Ecto neural progenitor cell (in vitro differentiated cells): ENCODE data around the gene OPRM1.

ENCODE experiments used
- DNase-seq: peaks from one replicate; pipeline ENCODE4 v3.0.0-alpha.2; 2018; ENCODE audit warnings: low spot score

The OPRM1 gene

GRCh38 chr6:154086510-154086909, 47.5 kb downstream of the OPRM1 start:
- no peak for DNase-seq

DNA sequence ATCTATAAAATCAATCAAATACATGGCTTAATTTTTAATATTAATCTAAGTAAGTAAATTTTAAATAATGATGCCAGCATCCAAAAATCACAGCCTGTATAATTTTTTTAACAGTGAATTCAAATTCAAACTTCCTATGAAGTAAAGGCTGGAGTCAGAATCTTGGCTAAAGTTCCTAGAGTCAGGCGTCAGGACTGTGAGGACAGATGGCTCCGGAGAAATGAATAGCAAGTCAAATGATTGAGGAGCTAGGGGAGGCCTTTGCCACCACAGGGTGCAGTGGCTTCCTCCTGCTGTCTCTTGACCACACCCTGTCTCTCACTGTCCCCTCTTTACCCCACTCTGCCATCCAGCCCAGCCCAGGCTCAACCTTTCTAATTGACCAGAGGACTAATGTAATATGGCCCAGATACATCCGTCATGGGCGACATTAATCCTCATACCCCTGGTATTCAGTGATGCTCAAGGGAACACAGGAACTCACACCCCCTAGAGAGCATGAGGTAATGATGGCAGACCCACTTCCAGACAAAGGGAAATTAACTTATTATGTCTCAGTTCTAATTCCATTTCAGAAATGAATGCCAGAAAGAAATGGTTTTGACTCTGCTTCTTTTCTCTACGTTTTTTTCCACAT, 53.4 kb downstream of the OPRM1 start:
- no peak for DNase-seq

DNA sequence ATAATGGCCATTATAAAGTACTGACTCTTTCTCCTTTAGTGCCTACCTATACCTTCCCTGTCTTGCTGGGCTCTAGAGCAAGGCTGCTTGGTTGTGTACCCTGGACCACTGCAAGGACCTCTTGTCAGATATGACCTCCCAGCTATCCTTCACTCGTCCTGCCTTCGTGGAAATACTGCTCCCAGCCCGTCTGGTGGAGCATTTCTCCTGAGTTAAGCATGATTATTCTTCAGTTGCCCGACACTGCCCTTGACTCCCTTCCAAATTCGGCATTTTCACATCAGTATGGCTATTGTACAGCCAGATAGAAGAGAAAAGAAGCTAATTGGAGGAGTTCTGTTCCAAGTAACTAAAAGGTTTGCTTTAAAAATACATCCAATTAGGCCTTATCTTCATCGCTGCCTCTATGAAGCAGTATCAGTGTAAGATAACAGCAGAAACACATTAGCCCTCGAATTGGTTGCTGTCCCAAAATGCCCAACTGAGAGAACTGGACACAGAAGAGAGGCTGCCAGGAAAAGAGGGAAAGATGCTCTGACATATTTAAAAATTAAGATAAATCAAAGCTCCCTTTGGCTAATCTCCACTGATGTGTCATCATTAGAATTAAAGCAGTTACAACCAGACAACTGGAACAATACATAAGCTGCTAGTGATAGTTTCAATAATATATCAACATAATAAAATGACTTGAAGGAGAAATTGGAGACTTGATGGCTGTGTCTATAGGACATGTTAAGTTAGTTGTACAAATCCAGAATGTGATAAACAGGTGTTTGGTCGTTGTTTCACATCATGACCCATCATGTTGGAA, 54.4 kb downstream of the OPRM1 start:
- no peak for DNase-seq

DNA sequence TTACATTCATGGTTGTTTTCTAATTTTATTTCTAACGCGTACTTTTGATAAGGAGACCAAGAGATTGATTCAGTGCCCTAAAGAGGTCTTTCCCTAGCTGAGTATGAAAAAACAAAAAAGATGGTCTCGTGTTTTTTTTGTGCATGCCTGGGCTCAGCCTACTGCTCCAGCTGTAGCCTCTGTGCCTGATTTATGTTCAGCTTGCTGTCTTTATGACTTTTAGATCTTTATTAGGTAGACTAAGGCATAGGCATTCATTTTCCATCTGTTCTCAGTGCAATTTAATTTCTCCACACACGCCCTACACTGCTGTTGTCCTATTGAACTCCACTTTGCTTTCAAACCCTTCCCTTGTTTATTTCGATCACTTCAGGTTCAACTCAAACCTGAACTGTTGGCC, 56.5 kb downstream of the OPRM1 start:
- DNase-seq, result no peak

- DNase-seq, result no peak
Measured at GRCh38 chr6:154096316-154096715, 57.3 kb downstream of the OPRM1 start.

- no peak for DNase-seq
Measured at GRCh38 chr6:154096834-154097233, 57.8 kb downstream of the OPRM1 start.

GRCh38 chr6:154099211-154099610, 60.2 kb downstream of the OPRM1 start:
- DNase-seq, result no peak

- DNase-seq, result no peak
Measured at GRCh38 chr6:154106251-154106650, 67.2 kb downstream of the OPRM1 start.

DNA sequence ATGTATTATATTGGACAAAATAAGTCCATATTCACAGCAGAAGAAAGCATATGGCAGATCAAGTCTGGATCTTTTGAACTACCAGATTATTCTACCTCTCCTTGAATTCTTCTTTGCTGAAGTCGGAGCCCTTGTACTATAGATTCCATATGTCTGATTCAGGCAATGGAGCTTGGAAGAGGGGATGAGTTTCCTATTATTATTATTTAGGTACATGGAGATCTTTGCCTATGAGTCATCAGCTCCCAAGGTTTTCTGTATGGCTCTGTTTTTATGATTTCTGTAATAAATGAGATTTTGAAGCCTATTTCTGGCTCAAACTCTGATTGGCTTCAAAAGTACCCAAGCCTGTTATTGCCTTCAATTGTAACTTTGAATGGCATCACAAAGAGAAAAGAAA, 72.0 kb downstream of the OPRM1 start:
- DNase-seq, result no peak

DNA sequence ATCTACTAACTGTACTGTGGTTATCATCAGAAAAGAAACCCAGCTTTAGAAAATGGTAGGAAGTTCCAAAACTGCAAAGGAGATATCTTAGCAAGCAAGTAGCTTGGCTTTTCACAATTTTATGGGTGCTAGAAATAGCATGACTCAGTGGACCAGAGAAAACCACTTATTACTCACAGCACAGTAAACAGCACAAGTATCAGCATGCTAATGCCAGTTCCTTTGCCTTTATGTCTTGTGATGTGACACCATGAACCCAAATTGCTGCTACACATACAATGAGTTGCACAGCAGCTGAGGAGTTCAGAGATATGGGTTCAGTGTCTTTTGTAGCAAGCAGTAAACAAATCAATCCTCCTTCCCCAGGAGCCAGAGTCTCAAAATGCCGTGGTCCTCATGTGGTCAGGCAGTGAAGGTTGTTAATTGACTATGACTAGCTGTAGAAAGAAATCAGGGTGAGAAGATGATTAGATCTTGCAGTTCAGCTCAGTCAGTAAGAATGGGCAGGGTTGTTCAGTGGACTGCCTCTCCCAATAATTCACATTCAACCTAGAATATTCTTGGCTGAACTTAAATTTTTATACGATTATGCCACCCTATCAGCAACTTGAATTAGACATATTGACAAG, 73.3 kb downstream of the OPRM1 start:
- DNase-seq, result no peak

GRCh38 chr6:154113392-154113791, 74.4 kb downstream of the OPRM1 start:
- no peak for DNase-seq

DNA sequence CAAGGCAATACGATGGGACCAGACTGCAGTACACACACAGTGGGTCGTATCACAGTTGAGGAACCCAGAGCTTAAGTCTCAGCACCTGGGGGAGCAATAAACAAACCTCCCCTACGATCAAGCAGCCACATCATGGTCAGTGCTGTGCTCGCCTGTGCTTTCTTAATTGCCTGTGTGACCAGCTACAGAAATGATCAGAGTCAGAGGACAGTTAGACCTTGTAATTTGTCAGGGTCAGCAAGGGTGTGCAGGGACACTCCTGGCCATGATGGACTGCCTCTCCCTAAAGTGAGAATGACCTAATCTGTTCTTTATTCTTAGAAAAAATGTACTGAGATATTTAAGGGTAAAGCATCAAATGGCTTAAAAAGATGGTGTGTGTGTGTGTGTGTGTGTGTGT, 78.4 kb downstream of the OPRM1 start:
- DNase-seq, result no peak

DNA sequence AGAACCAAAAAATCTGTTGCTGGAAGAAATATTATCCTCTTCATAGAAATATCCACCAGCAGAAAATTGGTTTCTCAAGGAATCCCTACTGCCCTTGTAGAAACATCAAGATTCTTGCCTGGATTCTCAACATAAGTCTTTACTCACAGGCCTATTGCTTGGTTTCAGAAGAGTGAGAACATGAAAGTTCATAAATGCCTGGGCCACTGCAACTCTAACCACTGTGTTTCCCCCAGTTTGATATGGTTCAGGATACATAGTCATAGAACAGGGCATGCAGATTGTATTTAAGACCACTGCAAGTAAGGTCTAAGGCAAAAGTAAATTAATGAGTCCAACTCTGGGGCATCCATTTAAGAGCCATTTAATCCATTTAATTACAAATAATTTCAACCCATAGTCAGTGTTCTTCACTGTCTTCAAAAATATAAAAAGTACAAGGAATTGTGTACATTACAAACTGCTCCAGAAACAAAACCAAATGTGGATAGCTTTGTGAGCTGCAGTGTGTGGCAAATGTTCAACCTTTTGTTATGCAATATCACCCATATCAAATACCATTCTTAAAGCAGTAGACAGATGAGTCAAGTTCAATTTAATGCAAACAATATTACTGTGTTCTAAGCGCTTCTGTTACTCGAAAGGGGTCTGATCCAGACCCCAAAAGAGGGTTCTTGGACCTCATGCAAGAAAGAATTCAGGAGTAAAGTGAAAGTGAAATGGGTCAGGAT, 83.3 kb downstream of the OPRM1 start:
- DNase-seq, result no peak

- no peak for DNase-seq
Measured at GRCh38 chr6:154123155-154123956, 84.3 kb downstream of the OPRM1 start.

- DNase-seq, result no peak
Measured at GRCh38 chr6:154125421-154125820, 86.4 kb downstream of the OPRM1 start.

DNA sequence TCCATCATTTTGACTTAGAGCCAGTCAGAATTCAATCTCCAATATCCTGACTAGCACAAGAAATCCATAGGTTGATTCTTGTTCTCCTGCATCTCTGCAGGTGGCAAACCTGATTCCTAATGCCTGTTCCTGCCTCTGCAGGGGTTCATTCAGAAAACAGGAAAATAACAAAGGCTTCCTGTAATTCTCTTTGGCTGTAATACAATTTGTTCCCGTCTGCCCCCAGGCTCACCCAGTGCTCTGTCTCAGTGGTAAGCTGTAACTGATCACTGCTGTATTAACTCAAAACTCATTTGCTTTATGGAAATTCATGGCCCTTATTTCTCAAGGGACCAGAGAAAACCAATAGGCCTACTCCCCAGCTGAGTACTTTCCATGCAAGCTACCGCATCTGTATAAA, 88.6 kb downstream of the OPRM1 start:
- DNase-seq, result no peak

GRCh38 chr6:154134471-154135147, 95.6 kb downstream of the OPRM1 start:
- DNase-seq, result no peak

- no peak for DNase-seq
Measured at GRCh38 chr6:154138793-154139192, 99.8 kb downstream of the OPRM1 start.

- DNase-seq, result no peak
Measured at GRCh38 chr6:154139892-154140291, 100.9 kb downstream of the OPRM1 start.

GRCh38 chr6:154140743-154141142, 101.7 kb downstream of the OPRM1 start:
- DNase-seq, result no peak

DNA sequence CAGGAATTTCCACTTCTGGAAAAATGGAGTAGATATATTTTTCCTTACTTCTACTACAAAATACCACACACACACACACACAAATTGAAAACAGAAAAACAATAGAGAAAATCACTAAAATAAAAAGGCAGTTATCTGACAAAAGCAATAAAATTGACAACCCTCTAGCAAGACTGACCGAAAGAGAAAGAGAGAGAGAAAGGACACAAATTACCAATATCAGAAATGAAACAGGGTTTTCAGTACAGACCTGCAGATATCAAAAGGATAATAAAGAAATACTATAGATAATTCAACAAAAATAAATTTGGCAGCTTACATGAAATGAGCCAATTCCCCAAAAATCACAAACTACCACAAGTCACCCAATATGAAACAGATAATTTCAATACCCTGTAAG, 104.7 kb downstream of the OPRM1 start:
- DNase-seq, result no peak
